Stimulated activated CD8-positive, alpha-beta memory T cell treated with anti-CD3 and anti-CD28 coated beads, Interleukin-15, amount 100 ng/mL, for 48 hours (primary cell): ENCODE results near the gene ISYNA1.
A peak's percentile ranks its signal among the peaks of the same experiment; 100 is the strongest.

Source experiments
- DNase-seq, 2 donors: peaks; one replicate each; pipeline ENCODE4 v3.0.0-alpha.2; 2020; ENCODE audit warnings: low read depth in 2 of 2

ISYNA1 gene

DNA sequence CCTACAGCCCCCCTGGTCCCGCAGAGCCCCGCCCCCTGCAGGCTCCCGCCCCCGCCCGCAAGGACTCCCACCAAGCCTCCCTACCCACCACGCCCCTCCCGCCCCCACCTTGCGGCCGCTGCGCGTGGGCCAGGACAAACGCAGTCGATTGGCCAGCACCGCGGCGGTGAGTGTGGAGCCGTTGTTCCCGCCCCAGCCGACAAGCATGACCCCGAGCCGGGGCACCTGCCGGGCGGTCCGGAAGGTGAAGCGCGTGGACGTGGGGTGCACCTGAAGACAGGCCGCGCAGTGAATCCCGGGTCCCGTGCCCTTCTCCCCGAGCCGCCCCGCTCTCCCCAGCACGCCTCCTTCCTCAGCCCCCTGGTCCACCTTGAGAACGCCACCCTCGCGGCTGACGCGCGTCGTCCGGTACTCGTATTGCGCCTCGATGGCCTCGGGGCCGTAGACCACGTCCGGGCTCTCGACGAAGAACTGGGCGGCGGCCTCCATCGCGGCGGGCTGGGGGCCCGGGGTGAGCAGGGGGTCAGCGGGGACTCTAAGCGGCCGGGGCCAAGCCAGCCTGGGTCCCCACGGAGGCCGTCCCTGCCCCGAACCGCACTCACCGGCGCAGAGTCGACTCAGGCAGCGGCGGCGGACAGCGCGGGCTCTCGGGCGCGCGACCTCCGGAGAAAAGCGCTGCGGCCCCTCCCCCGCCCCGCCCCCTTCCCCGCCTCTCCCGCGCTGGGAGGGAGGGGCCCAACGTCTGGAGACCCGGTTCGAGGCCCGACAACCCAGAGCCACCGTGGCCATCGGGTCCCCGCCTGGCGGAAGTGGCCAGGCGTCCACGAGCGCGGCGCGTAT lies at the start of gene ISYNA1:
Gene ISYNA1, minus strand, starts transcription at position 643 of the 840 bp plus-strand sequence. Its CDS starts 154 bp downstream, at position 489.
- peak in 1 of 2 donors; percentile 37 for DNase-seq

DNA sequence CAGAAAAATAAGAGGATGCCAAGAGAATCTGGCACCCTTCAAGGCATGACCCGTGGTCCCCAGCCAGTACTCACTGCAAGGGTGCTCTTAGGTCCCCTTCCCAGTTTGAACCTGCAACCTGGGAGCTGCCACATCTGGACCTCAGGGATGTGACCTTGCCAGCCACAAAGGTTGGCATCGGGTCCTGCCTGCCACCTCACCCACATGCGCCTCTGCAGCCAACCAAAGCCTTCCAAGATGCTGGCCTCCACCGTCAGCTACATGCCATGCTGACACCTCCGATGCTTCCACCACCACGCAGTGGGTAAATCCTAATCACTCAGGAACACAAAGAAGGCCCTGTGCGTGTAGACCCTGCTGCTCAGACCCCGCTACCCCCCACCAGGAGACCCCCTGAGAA lies 48.8 kb upstream of the ISYNA1 start:
- no peak for DNase-seq

DNA sequence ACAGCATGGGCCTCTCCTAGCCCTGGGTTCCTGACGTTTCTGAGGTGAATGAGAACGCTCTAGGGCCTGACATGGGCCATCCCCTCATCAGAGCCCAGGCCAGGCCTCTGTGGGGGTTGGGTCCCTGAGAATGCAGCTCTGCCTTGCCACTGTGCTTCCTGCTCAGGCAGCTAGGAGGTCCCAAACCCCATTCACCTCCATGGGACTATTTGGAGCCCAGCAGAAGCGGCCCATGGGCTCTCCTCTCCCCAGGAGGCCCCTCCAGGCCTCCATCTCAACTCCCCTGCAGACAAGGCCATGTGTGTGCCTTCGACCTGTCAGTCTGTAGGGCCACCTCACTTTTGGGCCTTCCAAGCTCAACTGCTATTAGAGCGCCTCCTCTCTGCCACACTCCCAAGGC lies 47.1 kb upstream of the ISYNA1 start:
- DNase-seq, result no peak

DNA sequence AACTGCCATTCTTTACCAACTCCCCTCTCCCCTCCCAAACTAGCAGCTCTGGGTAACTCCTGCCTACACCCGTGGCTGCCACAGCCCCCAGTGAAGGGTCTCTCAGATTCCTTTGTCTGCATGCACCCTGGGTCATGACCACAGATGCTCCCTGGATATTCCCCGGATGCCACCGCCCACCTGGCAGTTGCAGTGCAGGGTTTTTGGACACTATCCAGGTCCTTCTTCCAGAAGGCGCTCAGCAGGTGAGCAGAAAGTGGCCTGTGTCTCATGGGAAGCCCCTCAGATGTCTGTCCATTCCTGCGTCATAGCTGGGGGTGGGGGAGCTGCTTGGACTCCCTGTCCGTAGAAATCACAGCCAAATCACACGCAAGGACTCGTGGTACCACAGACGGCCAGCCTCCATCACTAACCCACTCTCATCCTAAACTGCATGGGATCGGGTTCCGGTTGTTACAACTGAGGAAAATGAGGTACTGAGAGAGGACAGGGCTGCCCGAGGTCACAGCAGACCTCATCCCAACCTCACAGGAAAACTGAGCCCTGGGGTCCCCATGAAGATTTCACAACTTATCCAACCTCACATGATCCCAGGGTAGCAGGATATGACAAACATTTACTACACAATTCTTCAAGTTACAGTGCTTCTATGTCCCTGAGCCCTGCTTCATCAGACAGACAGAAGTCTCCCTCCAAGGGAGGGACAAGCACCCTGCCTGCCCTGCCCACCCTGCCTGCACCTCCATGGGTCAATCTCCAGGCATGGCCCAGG lies 45.4 kb upstream of the ISYNA1 start:
- no peak for DNase-seq

DNA sequence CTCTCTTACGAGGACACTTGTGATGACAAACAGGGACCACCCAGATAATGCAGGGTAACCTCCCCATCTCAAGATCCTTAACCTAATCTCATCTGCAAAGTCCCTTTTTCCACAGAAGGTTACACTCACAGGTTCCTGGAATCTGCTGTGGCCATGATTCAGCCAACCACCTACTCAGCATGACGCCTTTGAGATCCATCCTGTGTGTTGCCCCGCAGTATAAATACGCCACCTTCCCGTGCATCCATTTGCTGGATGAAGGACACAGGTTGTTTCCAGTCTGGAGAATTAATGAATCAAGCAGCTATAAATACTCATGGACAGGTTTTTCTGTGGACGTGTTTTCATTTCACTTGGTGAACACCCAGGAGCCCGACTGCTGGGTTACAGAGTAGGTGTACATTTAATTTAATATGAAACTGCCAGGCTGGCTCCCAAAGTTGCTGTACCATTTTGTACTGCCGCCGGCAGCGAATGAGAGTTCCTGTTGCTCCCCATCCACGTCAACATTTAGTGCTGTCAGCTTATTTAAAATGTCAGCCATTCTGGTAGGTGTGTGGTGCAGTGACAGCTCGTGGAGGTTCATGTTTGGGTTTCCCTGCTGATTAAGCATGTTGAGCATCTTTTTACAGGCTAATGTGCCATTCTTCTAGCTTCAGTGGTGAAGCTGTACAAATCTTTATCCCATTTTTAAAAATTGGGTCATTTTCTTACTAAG lies 43.7 kb upstream of the ISYNA1 start:
- no peak for DNase-seq

DNA sequence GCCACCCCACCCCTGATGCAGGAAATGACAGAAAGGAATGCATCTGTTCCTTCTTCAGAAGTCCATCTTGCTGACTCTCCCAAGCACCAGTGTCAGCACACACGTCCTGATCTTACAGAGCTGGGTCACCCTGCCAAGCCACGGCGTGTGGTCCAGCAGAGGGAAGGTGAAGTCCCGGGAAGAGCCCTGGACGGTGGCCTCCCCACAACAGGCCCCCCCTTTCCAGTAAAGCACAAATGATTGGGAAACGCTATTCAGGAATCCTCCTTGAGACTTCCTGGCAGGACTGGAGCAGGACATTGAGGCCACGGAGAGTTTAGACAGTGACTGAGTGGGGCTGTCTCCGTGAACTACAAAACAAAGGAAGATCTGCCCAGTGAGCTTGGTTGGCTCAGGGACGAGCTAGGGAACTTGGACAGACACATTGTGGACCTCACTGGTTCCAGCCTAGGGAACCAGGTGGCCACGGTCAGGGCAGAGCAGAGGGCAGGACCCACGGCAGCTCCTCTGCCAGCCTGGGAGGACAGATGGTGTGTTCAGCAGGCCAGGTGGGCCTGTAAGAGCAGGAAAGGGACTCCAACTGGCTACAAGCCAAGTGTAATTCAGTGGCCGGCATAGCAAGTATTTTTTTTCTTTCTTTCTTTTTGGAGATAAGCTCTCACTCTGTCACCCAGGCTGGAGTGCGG lies 42.2 kb upstream of the ISYNA1 start:
- no peak for DNase-seq

DNA sequence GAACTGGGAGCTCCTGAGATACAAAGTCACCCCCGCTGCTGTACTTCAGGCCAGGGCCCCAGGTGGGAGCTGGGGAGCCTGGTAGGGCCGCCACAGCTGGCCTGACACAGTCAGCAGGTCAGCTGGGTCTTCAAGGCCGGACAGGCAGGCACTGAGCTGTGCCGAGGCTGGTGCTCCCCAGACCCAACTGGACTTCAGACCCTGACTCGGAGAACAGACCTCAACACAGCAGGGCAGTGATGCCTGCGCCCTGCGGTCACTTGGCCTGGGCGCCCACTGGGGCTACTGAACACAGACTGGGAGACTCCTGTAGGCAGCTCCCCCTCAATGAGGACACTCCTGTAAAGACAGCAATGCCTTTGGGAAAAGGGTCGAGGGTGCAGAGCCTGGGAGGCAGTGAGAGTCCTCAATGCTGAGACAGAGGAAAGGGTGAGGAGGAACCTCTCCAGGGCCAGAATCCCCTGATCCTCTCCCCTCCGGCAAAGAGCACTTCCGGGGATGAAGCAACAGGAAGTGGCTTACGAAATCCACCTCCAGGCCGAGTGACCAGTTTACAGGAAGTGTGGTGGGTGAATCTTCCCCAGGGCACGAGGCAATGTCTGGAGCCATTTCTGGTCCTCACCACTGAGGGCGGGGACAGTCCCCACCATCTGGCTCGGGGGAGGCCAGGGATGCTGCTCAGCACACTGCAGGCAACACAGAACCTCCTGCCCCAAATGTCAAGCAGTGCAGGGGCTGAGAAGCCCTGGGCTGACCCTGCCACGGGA lies 40.8 kb upstream of the ISYNA1 start:
- DNase-seq, result peak; percentile 75 to 79

DNA sequence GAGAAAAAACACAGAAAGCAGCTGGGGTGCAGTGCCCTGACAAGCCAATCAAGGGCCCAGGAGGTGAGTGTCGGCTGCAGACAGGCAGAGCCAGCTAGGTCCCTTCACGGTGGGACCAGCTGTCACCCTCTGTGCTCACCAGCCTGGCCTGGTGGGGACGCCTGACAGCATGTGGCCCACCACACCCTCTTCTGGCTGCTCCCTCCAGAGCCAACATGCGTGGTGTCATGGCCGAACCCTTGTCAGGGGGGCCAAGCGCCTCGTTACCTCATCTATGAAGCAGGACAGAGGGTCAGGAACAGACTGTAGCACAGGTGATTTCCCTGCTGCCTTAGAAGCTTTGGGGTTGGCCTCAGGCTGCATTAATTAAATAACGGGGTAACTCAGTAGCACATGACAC lies 40.0 kb upstream of the ISYNA1 start:
- no peak for DNase-seq

DNA sequence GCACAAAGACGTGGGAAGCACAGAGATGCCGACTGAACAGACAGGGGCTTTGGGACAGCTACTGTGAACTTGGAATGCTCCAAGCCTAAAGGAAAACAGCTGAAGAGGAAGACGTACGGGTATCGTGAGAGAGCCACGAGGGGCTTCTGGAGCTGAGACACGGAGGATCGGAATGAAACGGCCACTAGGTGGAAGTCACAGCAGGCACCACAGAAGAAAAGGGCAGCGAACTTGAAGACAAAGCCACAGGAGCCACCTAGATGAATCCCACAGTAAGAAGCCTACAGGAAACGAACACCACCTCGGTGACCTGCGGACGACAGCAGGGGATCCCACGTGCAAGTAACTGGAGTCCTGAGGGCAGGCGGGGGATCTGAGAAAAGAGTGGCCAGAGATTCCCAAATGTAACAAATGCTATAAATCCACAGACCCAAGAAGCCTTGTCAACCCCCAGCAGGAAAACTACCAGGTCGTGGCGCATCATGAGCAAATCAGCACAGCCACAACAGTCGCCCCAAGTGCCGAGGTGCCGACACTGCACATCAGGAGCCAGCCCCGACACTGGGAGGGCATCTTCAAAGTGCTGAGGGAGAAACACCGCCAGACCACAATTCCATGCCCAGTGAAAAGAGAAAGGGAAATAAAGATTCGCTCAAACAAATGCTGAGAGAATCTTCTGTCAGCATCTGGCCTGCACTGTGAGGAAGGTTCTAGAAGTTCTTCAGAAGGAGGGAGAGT lies 39.3 kb upstream of the ISYNA1 start:
- DNase-seq, result no peak

DNA sequence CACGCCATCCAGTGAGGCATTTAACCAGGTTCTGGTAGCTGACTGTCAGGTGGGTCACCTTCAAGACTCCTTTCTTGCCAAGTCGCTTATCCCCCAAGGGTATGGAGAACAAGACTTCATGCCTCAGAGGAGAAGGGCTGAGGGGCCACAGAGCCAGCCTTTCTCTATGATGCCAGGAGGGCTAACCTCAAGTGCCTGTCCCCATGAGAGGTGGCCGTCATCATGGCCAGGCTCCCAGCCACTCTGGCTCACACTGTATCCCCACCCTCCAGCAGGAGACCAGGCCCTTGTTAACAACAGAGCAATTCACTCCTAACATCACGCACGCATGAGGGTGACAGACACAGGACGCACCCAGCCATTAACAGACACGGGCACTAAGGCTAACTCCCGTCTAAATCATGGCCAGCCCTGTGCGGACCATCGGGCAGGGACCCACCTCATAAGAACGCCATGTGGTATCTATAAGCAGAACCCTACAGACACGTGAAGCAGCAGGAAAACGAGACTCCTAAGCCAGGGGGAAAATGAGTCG lies 38.6 kb upstream of the ISYNA1 start:
- no peak for DNase-seq

DNA sequence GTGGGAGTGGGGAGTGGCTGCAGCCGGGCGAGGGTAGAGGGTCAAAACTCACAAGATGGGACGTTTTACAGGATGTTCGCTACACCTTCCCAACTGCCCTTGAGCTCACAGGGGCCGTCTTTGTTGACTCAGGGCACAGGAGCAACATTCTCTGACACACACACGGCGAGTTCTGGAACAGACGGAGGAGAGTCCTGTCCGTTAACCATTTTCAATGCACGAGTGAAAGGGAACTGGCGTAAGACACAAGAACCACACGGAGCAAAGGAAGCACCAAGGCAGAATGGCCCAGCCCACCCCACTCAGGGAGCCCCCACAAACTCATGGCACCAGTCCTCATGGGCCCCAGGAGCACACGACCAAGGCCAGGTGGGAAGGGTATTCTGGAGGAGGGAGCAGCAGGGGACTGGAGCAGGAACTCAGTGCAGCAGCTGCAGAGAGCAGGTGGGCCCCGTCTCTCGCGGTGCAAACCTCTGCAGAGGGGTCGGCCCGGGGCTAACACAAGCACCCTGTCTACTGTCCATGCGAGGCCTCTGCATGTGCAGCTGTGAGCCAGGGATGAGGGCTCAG lies 37.9 kb upstream of the ISYNA1 start:
- DNase-seq, result no peak

DNA sequence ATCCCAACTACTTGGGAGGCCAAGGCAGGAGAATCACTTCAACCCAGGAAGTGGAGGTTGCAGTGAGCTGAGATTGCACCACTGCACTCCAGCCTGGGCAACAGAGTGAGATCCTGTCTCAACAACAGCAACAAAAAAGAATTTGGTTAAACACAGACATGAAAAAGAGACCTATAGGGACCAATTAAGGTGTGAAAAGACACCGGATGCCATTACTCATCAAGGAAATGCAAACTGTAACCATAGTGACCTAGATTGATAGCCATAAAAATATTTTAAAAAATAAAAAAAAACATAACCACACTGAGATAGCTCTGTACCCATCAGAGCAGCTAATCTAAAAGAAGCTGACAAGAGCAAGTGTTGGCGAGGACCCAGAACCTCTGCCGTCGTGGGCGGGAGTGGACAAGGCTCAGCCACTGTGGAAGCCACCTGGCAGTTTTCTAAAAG lies 37.1 kb upstream of the ISYNA1 start:
- no peak for DNase-seq

DNA sequence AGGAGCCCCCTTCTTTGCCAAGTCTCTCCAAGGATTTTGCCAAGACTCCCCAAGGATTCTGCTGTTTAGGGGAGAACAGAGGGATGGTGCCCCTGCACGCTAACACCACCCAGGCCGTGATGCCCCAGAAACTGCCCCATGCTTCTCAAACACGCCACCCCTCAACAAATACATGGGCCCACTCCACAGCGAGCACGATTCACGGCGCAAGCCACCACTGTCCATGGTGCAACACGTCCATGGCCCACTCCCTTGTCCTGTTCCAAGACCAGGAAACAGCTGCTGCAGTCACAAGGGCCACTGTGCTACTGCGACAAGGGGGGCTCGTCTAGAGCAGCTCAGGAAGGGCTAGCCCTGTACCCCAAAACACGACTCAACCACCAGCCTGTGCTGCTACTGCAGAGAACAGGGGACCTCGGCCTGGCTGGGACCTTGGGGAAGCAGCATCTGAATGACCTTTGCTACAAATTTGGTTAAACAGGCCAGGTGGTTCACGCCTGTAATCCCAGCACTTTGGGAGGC lies 36.5 kb upstream of the ISYNA1 start:
- no peak for DNase-seq

DNA sequence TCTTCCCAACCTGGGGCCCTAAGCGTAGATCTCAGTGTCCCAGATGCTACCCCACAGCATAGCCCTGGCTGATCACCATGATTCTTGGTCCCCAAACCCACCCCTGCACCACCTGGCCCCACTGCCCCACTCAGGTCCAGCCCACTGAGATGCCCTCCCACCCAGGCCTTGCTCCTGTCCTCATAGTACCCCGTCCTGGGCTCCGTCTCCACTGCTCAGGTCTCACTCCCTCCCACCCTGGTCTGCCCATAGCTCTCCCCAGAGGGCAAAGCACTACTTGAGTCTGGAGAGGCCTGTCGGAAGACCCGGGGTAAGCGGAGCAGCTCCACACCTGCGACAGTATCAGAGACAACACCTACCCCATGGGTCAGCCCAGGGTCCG lies 35.8 kb upstream of the ISYNA1 start:
- DNase-seq, result no peak

DNA sequence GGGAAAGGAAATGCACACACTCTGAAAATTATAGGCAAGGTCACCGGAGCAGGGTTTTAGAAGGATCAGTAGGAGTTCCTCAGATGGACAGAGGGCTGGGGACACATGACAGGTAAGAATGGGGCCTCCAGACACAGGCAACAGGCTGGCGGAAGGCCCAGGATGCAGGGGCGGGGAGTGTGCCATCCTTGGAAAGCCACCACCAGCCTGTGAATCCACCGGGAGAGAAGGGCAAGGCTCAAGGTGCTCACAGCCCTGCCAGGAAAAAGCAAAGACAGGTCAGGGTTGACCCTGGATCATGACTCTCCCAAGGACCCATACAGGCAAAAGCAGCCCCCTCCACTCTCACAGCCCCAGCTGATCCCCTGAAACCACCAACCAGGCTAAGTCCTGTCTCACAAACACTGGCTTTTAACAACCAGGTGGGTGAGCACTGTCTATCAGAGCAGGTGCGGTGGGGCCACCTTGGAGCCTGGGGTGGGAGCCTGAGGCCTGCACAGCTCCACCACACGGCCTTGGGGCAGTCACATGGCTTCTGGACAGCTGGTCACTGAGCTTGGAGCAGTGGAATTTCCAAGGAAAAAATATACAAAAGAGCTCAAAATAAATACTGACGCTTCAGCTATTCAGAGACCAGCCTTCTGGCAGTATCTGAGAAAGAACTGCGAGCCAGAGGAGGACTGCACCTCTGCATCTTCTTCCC lies 35.2 kb upstream of the ISYNA1 start:
- DNase-seq, result no peak

DNA sequence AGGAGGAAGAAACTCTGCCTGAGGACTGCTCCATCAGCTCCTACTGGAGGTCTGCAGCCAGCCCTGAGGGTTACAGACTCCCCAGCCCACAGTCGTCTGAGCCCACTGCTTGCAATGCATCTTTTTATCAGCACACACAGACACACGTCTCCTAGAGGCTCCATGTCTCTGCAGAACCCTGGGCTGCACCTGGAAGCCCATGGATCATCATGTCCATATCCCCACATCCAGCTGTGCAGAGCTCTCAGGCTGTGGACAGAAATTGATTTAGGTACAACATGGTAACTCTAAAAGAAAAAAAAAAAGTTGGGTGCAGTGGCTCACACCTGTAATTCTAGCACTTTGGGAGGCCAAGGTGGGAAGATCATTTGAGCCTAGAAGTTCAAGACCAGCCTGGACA lies 32.9 kb upstream of the ISYNA1 start:
- DNase-seq, result no peak

DNA sequence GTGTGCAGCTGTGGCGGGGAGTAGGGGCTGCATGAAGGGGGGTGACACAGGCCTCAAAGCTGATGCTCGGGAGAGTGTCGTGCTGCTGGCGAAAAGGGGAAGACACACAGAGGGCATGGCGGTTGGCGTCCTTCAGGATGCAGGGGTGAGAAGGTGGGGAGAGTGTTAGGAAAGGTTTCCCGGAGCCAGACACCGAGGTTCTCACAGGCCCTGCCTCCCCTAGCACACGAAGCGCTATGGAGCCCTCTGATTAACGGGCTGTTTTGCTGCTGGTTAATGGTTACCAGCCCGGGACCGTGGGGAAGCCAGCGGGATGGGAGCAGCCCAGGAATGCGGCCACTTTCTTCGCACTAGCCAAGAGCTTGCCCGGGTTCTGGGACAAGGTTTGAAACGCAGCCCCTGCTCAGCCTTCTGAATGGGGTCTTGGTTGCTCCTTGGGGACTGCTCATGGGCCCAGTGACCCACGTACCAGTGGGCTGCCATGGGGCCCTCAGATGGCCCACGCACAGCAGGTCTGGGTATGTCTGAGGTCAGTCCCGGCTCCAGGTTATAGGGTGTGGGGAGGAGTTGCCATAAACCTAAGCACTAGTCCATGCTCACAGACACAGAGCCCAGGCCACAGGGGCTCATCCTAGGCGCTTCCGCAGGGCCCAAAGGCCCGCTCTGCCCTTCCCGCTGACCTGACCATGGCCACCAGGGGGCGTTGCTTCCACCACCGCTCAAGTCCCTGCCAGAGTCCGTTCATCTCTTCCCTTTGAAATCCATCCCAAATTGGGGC lies 31.3 kb upstream of the ISYNA1 start:
- peak in 1 of 2 donors; percentile 41 for DNase-seq

DNA sequence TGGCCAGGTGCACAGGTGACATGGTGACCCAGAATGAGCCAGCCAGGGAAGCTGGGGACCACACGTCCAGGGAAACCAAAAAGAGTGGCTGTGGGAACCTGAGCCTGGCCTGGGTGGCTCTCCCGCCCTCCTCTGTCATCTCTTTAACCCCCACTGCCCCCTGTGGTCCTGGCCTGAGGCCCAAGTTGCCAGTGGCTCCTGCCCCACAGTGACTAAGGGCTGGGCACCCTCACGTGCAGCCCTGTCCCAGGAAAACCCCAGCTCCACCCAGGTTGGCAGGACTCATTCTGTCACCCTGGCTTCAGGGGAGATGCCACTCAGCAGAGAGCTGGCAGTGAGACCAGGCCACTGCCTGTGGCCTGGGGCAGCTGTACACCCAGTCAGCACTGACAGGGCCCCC lies 30.6 kb upstream of the ISYNA1 start:
- DNase-seq, result no peak
